GM21529 (cell line): ENCODE measurements around the gene FBXL7.

ENCODE experiments used
- ATAC-seq: cut with Tn5 transposase; IDR thresholded peaks from one replicate; pipeline ENCODE4 v1.9.1; 2021; ENCODE audit not compliant: unreplicated experiment

FBXL7 gene

GRCh38 chr5:15929611-15930263, 429.8 kb downstream of the FBXL7 start:
- ATAC-seq: no peak

- ATAC-seq: no peak
Measured at GRCh38 chr5:15932066-15932465, 432.1 kb downstream of the FBXL7 start.

GRCh38 chr5:15933259-15934207, 433.6 kb downstream of the FBXL7 start:
- no peak for ATAC-seq

GRCh38 chr5:15936505-15937245, 436.7 kb downstream of the FBXL7 start:
- no peak for ATAC-seq

GRCh38 chr5:15937708-15938107, 437.7 kb downstream of the FBXL7 start:
- no peak for ATAC-seq

- ATAC-seq: no peak
Measured at GRCh38 chr5:15938186-15938585, 438.2 kb downstream of the FBXL7 start.

GRCh38 chr5:15938961-15939360, 439.0 kb downstream of the FBXL7 start:
- ATAC-seq: no peak

GRCh38 chr5:15940905-15941304, 440.9 kb downstream of the FBXL7 start:
- ATAC-seq: no peak

- ATAC-seq: no peak
Measured at GRCh38 chr5:15943487-15943886, 443.5 kb downstream of the FBXL7 start.

- no peak for ATAC-seq
Measured at GRCh38 chr5:15946026-15946425, 446.0 kb downstream of the FBXL7 start.

- no peak for ATAC-seq
Measured at GRCh38 chr5:15948190-15948589, 448.2 kb downstream of the FBXL7 start.

GRCh38 chr5:15951126-15951525, 451.1 kb downstream of the FBXL7 start:
- ATAC-seq: no peak

- ATAC-seq: no peak
Measured at GRCh38 chr5:15951550-15951949, 451.6 kb downstream of the FBXL7 start.

GRCh38 chr5:15956622-15957021, 456.6 kb downstream of the FBXL7 start:
- ATAC-seq: no peak

- ATAC-seq: no peak
Measured at GRCh38 chr5:15957124-15957523, 457.1 kb downstream of the FBXL7 start.

- no peak for ATAC-seq
Measured at GRCh38 chr5:15959370-15960164, 459.6 kb downstream of the FBXL7 start.

- ATAC-seq: no peak
Measured at GRCh38 chr5:15966066-15966640, 466.2 kb downstream of the FBXL7 start.

- ATAC-seq: no peak
Measured at GRCh38 chr5:15966651-15967050, 466.7 kb downstream of the FBXL7 start.

GRCh38 chr5:15968993-15969392, 469.0 kb downstream of the FBXL7 start:
- no peak for ATAC-seq

- ATAC-seq: no peak
Measured at GRCh38 chr5:15977851-15978250, 477.9 kb downstream of the FBXL7 start.
